Measurements from ENCODE around the gene SUSD4.

SUSD4 gene

DNA sequence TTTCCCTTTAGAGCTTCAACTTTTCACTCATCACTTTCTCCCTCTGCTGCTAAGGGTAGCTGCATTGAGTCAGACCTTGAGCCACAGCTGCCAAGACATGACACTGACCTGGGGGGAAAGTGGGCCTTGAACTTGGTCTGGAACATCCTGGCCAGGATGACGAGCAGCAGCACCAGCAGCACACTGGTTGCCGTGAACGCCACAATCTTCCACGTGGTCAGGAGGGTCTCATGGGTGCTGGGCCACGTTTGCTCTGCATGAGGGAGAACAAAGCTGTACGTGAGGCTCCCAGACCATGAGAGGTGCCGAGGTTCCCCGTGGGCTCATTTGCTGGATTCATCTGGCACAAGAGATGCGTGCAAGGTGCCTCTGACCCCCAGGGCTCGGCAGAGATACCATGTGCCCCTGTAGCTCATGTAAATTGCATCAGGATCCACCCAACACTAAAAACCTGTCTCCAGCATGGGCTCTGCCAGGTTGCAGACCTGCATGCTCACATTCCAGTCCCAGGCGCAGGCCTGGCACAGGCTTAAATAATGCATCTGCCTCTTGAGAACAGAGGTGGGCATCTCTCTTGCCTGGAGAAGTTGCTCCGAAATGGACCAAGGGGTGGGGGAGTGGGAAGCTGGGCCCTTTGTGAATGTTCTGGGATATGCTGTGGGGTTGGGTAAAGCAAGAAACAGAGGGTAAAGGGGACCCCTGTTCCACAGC, 136.3 kb downstream of the SUSD4 start:
- peak; percentile 31 for DNase-seq

DNA sequence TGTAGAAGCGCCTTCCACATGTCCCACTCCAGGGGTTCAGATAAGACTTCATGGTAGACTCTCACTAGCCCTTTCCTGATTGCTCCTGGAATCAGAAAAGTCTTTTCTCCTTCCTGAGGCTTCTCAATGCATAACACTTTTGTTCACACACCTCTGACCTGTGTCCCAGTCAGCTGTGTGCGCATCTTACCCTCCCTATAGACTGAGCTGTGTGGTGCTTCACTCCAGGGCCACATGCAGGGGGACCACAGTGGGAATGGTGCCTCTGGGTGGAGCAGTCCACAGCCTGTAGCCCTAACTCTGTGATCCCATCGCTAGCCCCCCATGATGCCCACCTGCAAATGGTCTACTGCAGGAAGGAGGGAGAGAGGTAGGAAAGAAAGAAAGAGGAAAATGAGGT, 136.9 kb downstream of the SUSD4 start:
- peak; percentile 33 for DNase-seq

DNA sequence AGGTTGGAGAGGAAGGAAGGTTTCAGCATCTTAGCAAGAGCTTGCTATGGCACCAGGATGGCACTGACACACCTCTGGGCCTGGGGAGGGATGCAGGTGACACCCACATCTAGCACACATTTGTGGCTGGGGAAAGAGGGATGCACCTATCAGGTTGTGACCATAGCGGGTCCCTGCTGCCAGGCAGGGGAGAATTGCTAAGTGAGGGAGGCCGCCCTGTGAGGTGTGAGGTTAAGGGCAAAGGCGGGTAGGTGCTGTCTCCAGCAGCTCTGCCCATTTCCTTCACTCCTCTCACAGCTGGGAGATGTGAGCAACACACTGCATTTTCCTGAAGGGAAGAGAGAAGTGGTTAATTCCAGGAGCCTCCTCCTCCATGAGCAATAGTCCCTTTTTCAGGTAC, 137.7 kb downstream of the SUSD4 start:
- peak; percentile 26 for DNase-seq

DNA sequence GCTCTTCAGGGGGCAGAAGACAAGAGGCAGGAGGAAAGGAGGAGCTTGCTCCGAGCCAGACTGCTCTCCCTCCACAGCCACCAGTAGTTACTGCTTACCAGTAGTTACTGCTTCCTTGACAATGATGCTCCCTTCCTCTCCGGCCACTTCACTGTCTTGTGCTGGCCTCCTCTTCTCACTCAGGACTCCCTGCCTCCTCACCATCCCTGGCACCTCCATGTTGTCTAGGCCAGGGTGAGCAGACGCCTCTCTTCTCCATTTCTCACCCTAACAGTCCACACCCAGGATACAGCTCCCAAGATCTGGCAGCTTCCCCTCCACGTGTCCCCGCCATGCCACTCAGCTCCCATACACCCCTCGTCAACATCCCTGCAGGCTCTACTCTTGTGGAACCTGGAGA, 138.5 kb downstream of the SUSD4 start:
- peak; percentile 28 for DNase-seq

DNA sequence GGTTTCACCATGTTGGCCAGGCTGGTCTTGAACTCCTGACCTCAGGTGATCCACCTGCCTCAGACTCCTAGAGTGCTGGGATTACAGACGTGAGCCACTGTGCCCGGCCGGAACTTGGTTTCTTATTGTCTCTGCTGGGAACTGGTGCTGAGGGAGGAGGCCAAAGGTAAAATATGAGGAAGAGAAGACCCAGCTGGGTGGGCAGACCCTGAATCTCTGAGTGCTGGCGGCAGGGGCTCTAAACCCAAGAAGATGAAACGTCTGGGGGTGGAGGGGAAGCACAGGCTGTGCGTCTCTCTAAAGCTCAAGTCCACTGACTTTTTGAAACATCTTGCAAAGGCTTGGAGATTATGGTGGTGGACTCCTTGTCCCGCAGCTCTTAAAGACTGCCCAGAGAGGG, 138.9 kb downstream of the SUSD4 start:
- peak; percentile 22 for DNase-seq

DNA sequence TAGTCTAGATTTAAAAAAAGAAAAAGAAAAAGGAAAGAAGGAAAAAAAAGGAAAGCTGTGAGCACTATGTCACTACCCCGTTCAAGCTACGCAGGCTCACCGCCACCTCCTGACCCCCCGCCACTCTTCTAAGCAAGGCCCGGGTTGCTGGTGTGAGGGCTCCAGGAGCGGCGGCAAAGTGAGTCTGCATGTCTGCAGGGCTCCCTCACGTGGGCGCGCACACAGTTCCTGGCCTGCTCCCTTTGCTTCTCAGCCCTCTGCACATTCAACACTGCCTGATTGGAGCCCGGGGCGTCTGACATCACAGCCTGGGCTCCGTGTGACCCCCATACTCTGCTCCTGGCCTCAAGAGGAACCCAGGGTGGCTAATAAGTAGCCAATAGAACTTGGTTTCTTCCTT, 139.5 kb downstream of the SUSD4 start:
- DNase-seq, result peak; percentile 46

DNA sequence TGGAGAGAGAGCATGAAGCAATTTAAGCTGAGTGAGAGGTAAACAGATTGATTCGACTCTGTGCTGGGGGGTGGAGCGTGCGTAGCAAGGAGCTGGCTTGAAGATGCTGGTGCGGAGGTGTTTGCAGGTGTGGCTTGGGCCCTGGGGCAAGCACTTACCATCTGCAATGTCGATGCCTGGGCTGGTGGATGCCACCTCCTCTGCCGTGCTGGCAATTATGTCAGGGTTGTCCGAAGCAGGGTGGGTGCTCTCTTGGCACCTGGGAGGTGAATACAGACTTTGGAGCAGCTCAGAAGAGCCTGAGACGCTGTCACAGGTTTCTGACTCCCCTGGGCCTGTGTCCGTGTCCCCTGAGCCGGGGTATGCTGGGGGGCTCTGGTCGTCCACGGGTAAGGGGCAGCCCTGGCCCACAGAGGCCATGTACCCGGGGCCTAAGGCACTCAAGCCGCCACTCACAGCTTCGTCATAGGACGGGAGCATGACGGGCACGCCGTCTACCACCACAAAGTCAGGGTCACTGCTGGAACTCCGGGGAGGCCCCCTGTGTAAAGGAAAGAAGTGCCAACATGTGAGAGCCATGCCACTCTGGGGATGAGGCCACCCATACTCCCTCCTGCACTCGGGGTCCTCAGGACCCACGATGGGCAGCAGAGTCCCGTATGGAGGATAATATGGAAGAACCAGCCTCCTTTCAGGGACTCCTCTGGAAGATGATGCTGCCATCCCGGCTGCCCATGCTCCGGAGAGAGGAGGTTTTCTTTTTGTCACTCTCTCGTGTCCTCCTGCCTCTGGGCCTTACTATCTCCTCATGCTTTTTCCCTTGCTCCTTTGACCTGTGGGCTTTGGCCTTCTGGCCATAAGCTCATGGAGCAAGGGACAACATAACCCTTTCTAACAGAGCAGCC, 140.6 kb downstream of the SUSD4 start:
- peak; percentile 38 for DNase-seq

DNA sequence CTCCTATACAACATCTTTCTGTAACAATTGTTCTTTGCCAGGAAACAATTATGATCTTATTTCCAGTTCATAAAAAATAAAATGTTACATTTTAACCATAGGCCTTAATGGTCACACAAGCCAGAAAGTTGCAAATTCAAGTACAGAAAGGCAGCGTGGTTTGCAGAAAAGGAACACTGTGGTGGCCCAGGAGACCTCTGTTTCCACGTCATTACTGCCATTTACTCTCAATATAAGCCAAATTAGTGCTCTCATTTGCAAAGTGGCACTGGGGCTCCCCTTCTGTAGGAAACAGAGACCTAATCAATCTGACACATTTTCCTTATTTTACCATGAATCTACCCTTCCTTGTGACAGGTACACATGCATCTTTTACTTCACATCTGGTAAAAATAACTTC, 141.6 kb downstream of the SUSD4 start:
- peak; percentile 2 for DNase-seq

DNA sequence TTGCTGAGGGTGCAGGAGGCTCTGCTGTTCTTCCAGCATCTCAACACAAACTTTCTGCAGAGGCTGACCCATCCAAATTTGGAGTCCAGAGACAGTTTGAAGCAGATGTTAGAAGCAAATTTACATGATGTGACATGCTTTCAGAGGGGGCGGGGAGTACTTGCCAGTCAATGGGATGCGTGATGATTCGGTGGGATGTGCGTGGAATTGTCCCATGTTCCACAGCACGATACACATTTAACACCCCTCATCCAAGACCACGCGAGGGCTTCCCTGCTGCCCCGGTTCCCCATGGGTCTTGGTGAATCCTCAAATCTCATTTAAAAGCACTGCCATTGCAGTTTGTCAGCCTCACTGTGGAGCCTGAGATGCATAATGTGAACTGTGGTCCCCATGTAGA, 142.3 kb downstream of the SUSD4 start:
- peak; percentile 29 for DNase-seq

DNA sequence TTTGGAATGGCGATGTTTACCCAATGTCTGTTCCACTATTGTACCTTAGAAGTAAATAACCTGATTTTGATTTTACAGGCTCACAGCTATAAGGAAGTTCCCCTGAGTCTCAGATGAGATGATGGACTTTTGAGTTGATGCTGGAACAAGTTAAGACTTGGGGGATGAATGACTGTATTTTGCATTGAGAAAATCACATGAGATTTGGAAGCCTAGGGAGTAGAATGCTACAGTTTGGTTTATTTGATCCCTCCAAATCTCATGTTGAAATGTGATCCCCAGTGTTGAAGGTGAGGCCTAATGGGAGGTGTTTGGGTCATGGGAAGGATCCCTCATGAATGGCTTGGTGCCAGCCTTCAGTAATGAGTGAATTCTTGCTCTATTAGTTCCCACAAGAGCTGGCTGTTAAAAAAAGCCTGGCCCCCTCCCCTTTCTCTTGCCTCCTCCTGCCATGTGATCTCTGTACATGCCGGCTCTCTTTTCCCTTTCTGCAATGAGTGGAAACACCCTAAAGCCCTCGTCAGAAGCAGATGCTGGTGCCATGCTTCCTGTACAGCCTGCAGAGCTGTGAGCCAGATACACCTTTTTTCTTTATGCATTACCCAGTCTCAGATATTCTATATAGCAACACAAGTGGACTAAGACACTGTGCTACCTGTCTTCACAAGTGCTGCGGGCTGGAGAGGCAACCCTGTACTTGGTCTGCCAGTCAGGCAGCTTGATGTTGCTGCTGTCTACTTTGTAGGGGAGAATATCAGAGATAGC, 143.9 kb downstream of the SUSD4 start:
- DNase-seq, result no peak

DNA sequence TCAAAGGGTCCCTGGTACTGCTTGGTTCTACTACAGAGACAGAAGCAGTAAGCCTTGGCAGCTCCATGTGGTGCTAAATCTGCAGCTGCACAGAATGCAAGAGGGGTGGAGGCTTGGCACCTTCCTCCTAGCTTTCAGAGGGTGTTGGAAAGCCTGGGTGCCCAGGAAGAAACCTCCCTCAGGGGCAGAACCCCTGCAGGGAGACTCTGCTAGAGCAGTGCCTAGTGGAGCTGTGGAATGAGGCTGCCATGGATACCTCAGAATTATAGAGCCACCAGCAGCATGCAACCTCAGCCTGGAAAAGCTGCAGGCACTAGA, 144.7 kb downstream of the SUSD4 start:
- DNase-seq, result peak; percentile 24

DNA sequence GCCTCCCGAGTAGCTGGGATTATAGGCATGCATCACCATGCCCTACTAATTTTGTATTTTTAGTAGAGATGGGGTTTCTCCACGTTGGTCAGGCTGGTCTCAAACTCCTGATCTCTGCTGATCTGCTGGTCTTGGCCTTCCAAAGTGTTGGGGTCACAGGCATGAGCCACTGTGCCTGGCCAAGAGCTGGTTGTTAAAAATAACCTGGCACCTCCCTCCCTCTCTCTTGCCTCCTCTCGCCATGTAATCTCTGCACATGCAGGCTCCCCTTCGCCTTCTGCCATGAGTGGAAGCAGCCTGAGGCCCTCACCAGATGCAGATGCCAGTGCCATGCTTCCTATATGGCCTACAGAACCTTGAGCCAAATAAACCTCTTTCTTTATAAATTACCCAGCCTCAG, 146.2 kb downstream of the SUSD4 start:
- DNase-seq, result no peak

DNA sequence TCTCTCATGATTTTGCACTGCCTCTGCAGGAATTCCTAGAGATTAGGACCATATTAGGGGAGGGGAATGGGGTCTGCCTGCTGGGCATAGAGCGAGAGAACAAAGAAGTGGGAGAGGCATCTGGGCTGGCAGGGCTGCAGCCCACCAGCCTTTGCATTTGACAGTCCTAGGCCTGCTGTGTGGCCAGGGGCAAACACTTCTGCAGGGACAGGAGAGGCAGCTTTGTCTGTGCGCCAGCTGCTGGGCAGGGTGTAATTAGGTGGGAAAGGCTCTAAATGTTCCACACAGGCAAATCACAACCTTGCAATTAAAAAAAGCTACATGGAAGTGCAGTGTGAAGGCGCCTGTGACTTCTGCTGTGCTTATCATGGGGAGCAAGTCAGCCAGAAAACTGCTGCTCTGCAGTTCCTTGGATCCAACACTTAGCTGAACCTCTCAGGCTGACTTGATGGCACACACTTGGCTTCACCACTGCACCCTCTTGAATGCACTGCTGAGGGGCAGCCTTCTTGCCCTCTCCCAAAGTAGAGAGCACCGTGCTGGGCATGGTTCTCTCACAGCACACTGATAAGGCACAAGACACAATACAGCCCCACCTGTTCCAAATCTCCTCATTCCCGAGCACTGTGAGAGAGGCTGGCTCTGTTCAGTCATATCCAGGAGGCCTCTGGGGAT, 147.3 kb downstream of the SUSD4 start:
- peak; percentile 35 for DNase-seq

DNA sequence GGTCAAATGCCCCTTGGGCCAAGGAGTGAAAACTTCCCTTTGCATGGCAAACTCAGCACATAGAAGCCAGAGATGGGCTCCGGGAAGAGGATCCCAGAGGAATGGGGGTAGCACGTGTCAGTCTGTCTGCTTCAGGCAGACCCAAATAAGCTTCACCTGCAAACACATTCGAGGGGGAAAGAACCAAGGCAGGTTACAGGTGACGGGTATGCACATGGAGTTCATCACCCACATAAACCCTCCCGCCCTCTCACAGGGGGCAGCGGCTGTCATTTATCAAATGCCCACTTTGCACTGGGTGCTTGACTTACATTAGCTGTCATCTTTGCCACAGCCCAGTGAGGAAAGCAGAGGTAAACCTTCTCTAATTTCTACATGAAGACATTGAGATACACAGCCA, 147.9 kb downstream of the SUSD4 start:
- peak; percentile 40 for DNase-seq

DNA sequence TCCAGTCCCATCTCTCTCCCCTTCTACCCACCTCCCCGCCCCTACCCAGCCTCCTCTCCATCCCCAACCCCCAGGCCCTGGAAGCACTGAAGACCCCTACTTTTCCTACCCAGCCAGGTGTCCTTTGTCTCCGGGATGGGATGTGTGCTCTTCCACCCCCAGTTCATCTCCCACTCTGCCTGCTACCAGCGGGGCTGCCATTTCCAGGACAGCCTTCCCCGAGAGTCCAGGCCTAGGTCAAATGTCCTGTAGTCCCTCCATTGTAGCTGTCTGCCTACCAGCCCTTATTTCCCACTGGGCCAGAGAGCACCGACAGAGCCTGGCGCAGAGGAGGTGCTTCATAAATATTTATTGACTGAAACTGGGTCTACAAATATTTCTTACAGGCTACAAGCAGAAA, 148.9 kb downstream of the SUSD4 start:
- DNase-seq, result no peak

DNA sequence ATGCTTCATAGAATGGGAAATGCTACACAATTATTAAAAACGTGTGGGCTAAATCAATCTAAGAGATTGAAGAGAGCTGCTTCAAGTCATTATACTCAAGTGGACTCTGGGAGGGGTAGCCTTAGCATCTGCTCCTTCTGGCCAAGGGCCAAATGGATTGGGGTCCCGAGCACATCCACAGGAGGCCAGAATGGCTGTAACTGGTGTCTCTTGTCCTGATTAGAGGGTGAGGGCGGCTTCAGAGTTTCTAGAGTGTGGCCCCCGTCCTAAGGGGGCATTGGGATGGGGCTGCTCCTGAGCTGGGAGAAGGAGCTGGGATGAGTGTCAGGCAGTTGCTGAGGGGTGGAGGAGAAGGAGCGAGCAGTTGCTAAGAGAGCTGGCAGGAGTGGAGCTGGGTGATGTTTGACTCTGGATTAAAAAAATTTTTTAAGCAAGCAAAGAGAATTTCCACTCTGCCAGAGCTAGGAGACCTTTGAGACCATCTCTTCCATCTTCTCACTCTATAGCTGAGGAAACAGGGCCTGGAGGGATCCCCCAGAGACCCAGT, 149.6 kb downstream of the SUSD4 start:
- DNase-seq, result peak; percentile 22

DNA sequence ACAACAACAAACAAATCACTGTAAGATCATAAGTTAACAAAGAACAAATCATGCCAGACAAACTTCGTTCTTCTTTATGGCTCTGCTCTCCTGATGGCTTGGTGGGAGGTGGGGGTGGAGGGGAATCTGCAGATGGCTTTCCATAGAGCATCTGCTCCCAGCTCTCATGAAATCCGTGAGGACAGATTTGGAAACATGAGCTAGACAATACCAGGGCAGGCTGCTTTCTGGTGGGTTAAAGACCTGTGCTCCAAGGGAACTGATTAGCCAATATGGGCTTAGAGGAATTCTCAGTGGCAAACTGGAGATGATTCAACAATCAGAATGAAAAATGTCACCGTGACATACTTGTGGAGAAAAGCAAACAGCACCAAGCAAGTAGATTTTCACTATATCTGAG, 151.5 kb downstream of the SUSD4 start:
- DNase-seq, result peak; percentile 19

DNA sequence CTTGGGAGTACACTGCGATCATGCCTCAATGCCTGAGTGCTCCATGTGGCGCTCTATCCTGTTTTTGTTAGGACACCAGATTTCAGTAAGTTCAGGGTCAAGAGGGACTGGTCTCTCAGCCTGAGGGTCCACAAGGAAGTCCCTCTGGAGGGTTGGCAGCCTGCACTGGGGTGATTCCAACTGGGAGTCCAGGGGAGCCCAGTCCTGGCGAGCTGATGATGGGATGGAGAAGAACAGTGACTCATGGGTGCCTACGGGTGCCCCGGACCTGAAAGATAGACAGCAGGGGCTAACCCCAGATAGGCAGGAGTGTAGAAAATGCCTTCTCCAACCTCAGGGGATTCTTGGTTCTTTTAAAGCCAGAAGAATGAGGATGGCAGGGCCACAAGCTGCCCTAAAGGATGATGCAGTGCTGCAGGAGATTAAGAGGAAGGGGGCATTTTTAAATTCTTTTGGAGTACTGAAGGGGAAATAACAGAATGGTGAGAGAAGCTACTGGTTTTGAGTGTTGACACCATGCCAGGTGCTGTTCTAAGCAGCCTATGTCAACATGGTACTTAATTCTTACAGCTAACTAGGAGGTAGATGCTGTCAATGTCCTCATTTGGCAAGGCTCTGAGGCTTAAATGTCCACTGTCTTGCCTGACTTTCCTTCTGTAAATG, 152.5 kb downstream of the SUSD4 start:
- peak; percentile 32 for DNase-seq

DNA sequence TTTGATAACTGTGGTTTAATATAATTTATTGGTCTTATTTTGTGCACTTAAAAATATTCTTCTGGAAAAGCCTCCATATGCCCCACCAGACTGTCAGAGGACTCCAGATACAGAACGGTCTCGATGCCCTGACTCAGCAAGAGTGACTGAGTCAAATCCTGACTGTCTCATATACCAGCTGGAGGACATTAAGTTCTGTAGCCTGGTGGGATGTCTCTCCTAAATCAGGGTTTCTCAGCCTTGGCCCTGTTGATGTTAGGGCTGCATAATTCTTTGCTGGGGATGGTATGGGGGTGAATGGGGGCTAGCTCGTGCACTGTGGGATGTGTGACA, 153.2 kb downstream of the SUSD4 start:
- no peak for DNase-seq

DNA sequence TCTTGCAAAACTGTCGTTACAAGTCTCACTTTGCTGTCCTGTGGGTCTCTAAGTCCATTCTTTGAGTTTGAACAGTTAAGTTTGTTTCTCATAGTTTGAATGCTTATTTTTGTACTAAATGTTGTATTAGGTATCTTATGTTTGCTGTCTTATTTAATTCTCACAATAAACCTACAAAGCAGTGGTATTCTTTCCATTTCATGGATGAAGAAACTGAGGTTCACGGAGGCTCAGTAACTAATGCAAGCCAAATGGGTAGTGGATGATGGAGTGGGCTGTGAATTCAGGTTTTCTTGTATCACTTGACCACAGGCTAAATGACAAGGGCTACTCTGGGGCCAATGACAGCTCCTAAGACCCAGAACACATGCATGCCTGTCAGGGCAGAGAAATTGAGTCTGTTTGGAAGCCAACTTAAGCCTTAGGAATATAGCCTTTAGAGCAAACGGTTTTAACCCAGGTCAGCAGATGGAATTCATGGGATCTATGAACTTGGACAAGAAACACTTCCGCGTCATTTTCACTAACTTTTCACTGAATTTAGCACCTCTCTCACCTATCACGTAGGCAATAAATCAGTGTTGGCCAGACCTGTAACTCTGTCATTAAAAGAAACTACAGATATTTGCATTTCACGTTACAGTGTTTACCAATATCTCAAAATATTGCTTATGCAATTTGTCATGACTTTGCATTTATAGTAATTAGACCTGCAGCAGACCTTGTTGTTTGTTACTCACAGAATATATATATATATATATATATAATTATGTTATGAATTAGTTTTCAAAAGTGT, 153.8 kb downstream of the SUSD4 start:
- no peak for DNase-seq

DNA sequence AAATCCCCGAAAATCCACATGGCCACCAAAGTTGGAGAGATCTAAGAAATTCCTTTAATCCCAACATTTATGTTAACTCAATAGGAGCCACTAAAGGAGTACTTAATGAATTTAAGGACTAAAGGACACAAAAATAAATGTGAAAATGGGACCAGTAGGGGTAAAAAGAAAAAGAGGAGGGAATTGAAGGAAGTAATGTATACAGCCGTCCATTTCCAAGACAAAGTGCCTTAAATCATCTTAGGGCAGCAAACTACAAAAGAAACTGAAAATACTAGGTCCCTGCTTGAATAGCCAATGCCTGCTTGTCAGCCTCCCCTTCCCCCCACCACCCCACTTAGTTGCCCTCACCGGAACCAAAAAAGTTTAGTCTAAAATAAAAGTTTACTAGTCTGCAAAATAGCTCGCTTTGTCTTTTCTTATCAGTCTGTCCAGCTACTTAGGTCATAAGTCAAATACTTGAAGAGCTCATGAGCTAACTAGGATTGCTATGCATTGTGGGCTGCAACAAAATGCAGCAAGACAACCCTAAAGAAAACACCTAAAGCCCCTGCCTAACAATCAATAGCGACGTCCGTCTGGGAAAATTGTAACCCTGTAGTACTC, 154.6 kb downstream of the SUSD4 start:
- DNase-seq, result peak; percentile 44

Measured in islet precursor cell (in vitro differentiated cells).